Measurements from ENCODE around the gene ASZ1.
"Not testable (repeated sequence)": the region's sequence is repeated elsewhere in the genome, so short reads cannot be mapped to it uniquely, and the experiment has no call there.

The ASZ1 gene, protein sequence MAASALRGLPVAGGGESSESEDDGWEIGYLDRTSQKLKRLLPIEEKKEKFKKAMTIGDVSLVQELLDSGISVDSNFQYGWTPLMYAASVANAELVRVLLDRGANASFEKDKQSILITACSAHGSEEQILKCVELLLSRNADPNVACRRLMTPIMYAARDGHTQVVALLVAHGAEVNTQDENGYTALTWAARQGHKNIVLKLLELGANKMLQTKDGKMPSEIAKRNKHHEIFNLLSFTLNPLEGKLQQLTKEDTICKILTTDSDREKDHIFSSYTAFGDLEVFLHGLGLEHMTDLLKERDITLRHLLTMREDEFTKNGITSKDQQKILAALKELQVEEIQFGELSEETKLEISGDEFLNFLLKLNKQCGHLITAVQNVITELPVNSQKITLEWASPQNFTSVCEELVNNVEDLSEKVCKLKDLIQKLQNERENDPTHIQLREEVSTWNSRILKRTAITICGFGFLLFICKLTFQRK
- long read RNA-seq, donor 1, result 0 reads
- long read RNA-seq, donor 2, result 0 reads
- long read RNA-seq, donor 3, result 0 reads
- long read RNA-seq, donor 4, result 0 reads
- long read RNA-seq, donor 5, result 0 reads
- long read RNA-seq, donor 6, result 0 reads
- long read RNA-seq, donor 7, result 0 reads
- long read RNA-seq, donor 8, result 0 reads

- no peak for DNase-seq
Observed at GRCh38 chr7:117427258-117427701, at the start of gene ASZ1. Gene ASZ1, minus strand, starts transcription at chr7:117427493. Its CDS starts 33 bp downstream, at chr7:117427460.

- DNase-seq, result no peak
Observed at GRCh38 chr7:117476557-117477215, 49.4 kb upstream of the ASZ1 start.

DNA sequence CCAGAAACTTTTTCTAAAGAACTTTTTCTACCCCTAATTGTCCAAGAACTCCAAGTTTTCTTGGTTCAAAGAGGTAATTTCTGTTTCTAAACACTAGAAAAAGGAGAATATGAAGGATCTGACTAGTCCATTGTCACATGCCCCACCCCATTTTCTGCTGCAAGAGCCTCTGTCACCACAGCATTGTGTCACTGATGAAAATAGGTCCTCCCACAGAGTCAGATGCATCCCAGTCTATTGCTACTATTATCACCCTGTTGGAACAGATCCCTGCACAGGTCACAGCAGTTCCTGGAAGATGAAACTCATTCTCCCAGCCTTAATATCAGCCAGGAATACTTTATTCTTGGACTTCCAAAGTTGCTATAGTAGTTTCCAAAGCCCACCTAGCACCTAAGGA, 45.0 kb upstream of the ASZ1 start:
- no peak for DNase-seq

GRCh38 chr7:117470777-117471176, 43.5 kb upstream of the ASZ1 start:
- DNase-seq, result no peak

DNA sequence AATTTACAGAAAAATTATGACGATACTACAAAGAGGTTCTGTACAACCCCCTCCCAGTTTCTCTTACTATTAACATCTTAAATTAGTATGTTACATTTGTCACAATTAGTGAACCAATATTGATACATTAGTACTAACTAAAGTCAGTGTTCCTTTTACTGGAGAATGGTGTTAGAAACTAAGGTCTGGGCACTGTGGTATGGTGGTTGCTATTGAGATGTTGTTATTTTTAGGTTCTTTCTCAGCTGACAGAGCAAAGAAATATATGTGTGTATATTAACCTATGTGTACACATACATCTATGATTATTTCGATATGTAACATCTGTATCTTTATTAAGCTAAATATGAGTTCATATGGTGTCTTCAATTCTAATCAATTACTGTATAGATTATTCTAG, 40.9 kb upstream of the ASZ1 start:
- no peak for DNase-seq

DNA sequence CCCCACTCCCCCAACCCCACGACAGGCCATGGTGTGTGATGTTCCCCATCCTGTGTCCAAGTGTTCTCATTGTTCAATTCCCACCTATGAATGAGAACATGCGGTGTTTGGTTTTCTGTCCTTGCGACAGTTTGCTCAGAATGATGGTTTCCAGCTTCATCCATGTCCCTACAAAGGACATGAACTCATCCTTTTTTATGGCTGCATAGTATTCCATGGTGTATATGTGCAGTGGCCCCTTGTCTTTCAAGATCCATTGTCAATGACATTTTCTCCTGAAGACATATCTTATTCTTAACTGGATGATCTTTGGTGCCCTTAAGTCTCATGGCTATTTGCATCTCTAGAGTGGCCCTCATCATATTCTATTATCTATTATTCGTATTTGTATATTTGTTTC, 33.5 kb upstream of the ASZ1 start:
- DNase-seq, result not testable (repeated sequence)

DNA sequence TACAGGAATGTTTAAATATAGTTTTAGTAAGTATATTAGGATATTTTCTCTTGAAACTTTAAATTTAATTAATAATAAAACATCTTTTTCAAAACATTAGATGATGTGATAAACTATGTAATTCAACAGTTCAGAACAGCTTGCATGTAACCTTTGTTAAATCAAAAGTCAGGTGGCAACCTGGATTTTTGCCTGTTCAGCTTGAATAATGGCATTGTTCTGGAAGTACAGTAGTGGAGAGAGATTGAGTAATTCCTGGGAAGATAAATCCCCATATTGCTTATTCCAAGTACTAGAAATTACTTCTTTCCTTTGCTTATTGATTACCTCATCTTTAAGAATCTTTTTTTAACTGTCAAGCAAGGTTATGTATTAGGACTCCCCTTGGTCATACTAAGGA, 32.4 kb upstream of the ASZ1 start:
- no peak for DNase-seq

GRCh38 chr7:117458977-117459583, 31.8 kb upstream of the ASZ1 start:
- no peak for DNase-seq

GRCh38 chr7:117448655-117449054, 21.4 kb upstream of the ASZ1 start:
- DNase-seq, result no peak

- DNase-seq, result no peak
Observed at GRCh38 chr7:117446220-117446815, 19.0 kb upstream of the ASZ1 start.

DNA sequence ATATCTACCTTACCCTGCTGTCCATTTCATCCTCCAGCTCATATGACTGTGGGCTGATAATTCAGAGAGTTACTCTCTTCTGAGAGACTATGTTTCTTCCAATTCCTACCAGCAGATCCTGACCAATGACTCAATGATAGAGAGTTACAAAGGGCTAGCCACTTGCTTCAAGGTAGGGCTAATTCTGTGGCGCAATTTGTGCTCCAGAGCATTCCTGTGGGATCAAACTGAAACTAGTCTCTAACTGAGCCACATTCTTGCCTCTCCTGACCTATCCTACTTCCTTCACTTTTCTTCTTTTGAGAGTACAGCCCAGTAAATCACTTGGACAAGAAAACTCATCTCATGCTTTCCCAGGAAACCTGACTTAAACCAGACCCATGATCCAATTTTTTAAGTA, 17.9 kb upstream of the ASZ1 start:
- DNase-seq, result no peak

DNA sequence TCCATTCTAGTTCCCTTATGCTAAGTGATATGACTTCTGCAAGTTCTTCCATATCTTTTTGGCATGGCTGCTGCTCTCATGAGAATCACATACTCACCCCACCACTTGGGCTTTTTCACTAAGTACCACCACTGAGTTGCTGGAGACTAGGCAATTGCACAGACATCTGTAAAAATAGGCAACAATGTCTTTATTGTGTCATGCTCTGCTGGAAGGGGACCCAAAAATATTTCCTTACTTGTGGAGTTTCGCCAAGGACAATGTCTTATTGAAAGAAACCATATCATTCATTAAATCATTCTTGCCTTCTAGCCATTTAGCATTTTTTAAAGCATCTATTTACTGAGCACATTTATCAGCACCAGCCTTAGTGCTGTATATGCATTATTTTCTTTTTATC, 17.4 kb upstream of the ASZ1 start:
- DNase-seq, result no peak

DNA sequence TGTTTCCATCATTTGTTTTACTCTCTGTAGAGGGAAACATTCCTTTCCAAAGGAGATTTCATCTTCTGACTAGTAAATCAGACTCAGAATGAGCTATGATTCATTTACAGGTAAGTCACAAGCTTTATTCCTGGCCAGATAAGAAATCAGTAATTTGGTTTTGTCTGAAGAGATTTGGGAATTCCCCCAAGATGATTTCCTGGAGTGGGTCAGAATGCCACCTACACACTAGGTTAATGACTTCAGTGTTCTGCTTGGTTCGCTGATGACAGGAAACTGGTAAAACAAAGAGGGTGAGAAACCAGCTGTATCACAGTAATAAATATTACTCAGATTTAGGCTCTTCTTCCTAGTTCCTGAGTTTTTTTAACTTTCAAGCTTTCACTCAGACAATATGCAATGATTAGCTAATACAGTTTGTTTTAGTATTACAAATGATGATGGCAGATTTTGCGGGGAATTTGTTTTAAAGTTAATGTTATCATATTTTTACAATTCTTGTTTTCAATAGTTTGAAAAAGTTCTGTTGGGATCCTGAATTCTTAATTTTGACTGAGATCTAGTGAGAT, 8.3 kb upstream of the ASZ1 start:
- DNase-seq, result no peak

- DNase-seq, result no peak
Observed at GRCh38 chr7:117424090-117424829, 3.0 kb downstream of the ASZ1 start.

- not testable (repeated sequence) for DNase-seq
Observed at GRCh38 chr7:117414591-117414990, 12.7 kb downstream of the ASZ1 start.

DNA sequence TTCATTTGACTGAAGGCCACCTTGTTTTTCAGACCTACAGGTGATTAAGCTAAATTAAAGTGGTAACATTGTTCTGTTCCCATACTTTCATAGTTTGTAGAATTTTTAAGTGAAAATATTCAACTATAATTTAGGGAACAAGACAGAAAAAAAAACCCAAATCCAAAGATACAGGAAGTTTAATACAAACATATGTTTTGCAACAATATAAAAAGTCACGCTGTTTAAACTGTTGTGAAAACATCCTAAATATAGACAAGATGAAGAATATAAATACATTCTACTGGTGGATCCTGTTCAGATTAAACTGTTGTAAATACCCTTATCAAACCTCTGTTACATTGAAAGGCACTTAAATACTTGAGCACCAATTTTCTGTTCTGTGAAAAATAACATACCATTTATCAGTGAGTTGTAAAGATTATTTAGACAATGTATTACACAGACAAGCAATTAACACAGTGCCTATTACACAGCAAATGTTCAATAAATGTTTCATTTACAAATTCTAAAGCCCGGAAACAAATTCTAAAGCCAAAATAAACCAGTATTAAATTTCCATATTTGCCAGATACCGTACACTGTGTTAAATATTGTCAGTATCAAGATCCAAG, 14.2 kb downstream of the ASZ1 start:
- DNase-seq, result no peak

- no peak for DNase-seq
Observed at GRCh38 chr7:117412390-117412789, 14.9 kb downstream of the ASZ1 start.

DNA sequence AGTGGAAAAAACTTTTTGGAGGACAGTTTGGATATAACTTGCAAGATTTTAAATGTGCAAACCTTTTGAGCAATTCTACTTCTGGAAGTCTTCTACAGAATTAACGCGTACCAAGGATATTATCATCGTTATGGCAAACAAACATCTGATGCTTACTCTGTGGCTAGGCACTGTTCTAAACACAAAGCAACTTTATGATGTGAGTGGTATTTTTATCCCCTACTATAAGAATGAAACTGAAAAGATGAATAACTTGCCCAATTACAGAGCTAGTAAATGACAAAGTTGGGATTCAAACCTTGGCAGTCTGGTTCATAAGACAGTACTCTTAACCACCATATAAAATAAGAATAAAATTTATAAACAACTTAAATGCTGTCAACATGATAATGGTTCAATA, 15.8 kb downstream of the ASZ1 start:
- no peak for DNase-seq

DNA sequence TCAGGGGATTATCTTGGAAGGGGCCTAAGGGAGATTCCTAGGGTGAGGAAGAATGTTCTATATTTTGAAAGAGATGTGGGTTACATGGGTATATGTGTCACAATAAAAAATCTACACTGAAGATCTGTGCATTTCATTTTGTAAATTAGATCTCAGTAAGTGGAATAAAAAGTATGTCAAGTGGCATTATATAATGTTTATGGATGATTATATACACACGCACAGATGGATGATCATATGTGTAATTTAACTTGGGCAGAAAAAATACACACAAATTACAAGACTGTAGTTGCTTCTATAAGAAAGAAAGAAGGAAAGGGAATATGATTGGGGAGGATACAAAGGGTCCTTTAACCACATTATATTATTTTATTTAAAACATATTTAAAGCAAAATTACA, 18.5 kb downstream of the ASZ1 start:
- no peak for DNase-seq

- DNase-seq, result no peak
Observed at GRCh38 chr7:117405519-117405918, 21.8 kb downstream of the ASZ1 start.

- DNase-seq, result no peak
Observed at GRCh38 chr7:117403737-117404136, 23.6 kb downstream of the ASZ1 start.

All from right kidney (tissue), 9 donors.